GM19452 (cell line): ENCODE results near the gene MAP2K1.
A peak's percentile ranks its signal among the peaks of the same experiment; 100 is the strongest.
"Not testable (repeated sequence)": the region's sequence is repeated elsewhere in the genome, so short reads cannot be mapped to it uniquely, and the experiment has no call there.

ENCODE experiments used
- ATAC-seq: cut with Tn5 transposase; IDR thresholded peaks from one replicate; pipeline ENCODE4 v1.9.1; 2021; ENCODE audit not compliant: unreplicated experiment

Gene MAP2K1

DNA sequence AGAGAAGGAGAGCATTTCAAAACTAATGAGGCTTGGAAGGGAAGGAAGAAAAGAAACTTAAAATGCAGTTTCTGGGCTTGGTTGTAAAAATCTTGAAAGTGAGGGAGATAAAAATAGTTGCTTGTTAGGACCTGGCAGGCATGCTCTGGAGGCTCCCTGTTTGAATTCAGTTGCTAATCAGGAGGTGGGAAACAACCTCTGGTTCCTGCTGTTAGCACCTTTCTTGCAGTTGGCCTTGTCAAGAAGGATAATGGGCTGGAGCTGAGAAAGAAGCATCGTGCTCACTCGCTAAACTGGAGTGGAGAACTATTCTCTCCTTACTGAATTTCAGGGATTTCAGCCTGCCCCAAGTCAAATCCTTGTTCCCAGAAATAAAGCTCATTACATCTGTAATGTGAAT is 87.4 kb downstream of the MAP2K1 start:
- ATAC-seq = no peak

GRCh38 chr15:66474963-66475362 is 88.3 kb downstream of the MAP2K1 start:
- ATAC-seq = no peak

GRCh38 chr15:66476535-66476934 is 89.8 kb downstream of the MAP2K1 start:
- ATAC-seq = no peak

- ATAC-seq = no peak
These were observed 90.3 kb downstream of the MAP2K1 start for GRCh38 chr15:66477011-66477410.

GRCh38 chr15:66480267-66480666 is 93.6 kb downstream of the MAP2K1 start:
- ATAC-seq = no peak

- ATAC-seq = no peak
These were observed 94.6 kb downstream of the MAP2K1 start for GRCh38 chr15:66481107-66481856.

- no peak for ATAC-seq
These were observed 95.8 kb downstream of the MAP2K1 start for GRCh38 chr15:66482539-66482938.

DNA sequence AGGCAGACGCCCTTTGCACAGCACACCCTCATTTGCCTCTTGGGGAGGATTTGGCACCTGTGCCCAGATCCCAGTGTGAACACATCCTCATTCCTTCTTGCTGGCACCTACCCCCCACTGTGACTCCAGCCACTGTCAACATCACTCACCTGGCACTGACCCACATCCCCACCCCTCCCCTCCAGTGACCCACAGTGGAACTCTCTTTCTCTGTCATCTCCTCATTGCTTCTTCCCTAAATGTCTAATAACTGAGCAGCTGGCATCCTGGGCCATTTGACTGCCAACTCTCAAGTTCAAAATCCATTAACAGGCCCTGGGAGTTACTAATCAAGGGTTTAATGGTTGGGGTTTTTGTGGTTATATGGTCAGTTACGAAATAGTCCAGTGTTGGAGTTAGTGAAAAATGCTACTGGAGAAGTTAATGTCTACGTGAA is 96.4 kb downstream of the MAP2K1 start:
- ATAC-seq = no peak

DNA sequence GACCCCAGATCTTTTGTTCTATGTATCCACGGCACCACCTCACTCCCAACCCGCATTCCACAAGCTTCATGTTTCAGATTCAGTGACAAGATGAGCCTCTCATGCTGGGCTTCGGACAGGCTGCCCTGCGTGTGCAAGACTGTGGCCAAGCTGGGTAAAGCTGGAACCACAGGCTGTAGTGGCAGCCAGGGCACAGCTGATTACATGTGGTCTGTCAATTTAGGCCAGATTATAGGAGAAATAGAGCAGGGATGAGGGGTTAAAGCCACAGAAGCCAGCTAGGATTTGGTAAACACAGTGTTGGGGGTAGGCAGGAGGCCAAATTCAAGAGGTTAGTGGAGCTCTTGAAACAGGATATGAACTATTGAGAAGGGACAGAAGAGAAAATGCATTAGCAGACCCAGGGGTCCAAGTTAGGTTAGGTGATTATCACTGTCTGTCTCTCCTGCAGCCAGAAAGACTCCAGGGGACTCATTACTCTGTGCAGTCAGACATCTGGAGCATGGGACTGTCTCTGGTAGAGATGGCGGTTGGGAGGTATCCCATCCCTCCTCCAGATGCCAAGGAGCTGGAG is 97.9 kb downstream of the MAP2K1 start:
- ATAC-seq = no peak

GRCh38 chr15:66486887-66487286 is 100.2 kb downstream of the MAP2K1 start:
- ATAC-seq = no peak

DNA sequence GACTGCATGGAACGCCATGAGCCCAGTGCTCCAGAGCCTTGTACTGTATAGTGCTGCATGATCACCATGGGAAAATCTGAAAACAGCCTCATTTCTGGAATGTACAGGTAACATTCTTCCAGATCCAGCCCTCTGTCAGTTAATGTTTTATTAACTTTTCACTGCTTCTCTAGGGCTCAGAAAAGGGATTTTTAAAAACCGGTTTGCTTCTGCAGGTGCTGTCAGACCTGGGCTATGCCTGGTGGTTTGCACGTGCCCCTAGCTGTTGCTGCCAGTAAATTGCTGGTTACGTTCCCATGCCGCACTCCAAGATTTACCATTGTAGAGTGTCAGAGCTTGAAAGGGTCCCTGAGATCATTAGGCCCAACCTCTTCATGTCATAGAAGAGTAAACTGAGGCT is 101.8 kb downstream of the MAP2K1 start:
- no peak for ATAC-seq

- ATAC-seq = no peak
These were observed 102.6 kb downstream of the MAP2K1 start for GRCh38 chr15:66489179-66489791.

DNA sequence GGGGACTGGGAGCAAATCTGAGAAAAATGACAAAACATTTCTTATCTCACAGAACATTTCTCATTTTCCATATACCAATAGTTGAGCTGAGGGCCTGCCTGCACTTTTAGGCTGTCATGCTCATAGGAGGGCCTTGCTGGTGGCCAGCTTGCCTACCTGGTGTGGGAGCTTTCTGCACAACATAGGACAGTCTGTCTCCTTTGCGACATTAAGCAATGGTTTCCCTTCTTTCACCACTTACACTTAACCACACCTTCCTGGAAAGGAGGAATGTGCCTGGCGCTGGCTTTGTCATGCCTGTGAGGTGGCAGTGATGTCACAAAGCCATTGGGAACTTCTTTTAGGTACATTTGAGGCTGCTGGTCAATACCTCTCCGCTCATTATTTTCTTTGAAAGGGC is 105.1 kb downstream of the MAP2K1 start:
- no peak for ATAC-seq

- no peak for ATAC-seq
These were observed 107.5 kb downstream of the MAP2K1 start for GRCh38 chr15:66494262-66494661.

- ATAC-seq = peak; percentile 4
These were observed 110.3 kb downstream of the MAP2K1 start for GRCh38 chr15:66496951-66497501.

DNA sequence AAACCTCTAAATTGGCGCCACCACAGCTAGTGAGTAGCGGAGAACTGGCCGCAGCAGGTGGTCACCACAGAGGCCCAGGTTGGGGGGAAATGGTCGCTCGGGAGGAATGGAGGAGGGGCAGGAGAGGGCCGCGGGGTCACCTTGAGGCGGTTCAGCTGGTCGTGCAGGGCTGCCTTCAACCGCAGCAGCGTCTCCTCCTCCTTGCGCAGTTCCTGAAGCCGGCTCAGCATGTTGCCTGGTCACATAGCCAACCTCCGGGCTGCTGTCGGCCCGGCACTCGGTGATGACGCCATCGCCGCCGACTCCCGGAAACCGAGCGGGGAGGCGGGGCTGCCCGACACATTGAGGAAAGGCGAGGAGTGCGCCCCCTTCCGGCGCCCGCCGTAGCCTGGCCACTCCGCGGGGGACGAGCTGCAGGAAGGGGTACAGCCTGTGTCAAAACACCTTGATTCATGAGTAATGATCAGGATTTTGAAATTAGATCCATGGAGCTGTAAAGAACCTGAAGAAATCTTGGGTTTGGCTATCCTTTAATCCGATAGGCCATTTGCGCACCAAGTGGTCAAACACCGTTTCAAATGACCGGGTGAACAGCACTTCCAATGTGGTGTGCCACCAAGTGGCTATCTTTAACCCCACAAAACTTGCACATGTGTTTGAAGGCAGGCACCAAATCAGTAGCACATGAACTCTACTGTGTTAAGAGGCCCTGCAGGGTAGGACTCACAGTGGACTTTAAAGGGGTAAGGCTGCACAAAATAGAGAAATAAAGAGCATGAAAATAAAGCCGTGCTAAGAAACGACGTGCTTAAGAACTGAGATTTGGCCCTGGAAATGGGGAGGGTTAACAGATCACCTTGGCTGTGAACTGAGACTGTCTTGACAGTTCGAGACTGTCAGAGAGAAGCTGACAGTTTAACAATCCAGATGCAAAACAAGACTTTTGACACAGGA is 111.1 kb downstream of the MAP2K1 start, which contains the start of gene SNAPC5:
TSS of gene SNAPC5 (minus strand) at position 261 of the 954 bp plus-strand sequence. CDS start at position 230, 31 bp downstream.
- ATAC-seq = peak; percentile 76

DNA sequence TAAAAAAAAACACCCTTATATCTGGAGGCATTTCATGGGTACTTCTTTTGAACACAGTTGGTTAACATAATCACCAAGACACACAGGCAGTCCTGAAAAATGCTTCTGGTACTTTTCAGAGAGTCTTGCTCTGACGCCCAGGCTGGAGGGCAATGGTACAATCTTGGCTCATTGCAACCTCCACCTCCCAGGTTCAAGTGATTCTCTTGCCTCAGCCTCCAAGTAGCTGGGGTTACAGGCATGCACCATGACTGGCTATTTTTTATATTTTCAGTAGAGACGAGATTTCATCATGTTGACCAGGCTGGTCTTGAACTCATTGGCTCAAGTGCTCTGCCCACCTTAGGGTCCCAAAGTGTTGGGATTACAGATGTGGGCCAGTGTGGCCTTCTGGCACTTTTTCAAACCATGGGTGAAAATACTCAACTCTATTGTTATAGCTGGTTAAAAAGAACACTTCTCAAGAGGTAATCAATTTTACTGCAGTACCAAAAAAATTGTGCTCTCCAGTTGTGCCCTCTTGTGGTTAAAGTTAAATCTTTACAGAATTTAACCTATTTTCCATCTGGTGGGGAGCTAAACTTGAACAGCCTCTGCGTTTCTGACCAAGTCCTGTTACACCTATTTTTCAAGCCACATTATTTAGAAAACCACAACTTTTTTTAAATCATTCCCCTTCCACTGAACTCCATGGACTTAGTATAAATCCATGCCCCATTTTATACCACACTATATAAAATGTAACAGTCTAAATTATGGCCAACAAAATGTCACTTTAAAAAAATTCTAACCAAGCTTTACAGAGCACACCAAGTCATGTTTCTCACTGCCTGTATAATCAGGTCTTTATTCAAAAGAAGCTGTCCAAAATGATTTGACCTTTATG is 112.0 kb downstream of the MAP2K1 start:
- no peak for ATAC-seq

GRCh38 chr15:66500346-66500745 is 113.6 kb downstream of the MAP2K1 start:
- not testable (repeated sequence) for ATAC-seq

- no peak for ATAC-seq
These were observed 115.8 kb downstream of the MAP2K1 start for GRCh38 chr15:66502491-66502890.
